Activated CD4-positive, alpha-beta T cell treated with anti-CD3 and anti-CD28 coated beads, Interleukin-2, amount 50 U/mL, for 48 hours (primary cell): ENCODE results near the gene ZNF701.
"Not testable (repeated sequence)": the region's sequence is repeated elsewhere in the genome, so short reads cannot be mapped to it uniquely, and the experiment has no call there.

Experiments used
- DNase-seq, 2 experiments: peaks; one replicate each; pipeline ENCODE4 v3.0.0-alpha.2; 2020

The ZNF701 gene

DNA sequence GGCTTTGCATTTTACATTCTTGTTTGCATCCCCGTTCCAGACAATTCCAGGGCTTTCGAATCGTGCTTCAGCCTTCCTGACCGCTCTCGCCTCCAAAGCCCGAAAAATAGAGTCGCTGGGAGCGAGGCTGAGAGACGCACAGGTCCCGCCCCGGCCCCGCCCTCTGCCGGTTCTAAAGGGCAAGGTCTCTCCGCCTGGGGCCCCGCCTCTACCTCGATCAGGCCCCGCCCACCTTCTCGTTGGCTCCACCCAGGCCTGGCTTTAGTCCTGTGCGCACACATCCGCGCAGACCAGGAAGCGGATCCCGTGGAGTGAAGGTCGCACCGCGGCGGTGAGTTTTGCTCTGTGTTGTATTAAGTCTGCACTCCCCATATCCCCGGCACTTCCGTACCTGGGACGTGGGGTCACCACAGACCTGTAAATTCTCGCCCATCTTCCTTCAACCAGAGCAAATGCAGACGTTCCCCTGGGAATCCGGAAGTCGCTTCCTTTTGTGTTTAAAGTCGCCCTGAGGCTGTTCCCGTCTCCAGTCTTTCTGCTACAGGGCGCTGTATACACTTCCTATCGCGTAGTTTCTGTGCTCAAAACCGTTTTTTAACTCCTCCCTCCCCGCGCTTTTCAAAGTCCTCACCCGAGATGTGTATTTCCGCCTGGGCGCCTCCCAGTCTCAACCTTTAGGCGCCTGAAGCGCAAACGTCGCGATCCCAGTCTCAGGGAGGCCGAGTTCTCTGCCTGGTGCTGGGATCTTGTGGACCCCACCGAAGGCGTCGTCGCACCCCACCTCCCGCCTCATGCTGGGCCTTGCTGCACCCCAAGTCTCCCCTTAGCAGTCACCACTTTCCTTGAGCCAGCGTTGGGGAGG, at the start of gene ZNF701:
Gene ZNF701, plus strand, starts transcription at position 288 of the 862 bp plus-strand sequence. CDS start 3,861 bp downstream, outside the sequence.
- peak; percentile 95 to 96 for DNase-seq

DNA sequence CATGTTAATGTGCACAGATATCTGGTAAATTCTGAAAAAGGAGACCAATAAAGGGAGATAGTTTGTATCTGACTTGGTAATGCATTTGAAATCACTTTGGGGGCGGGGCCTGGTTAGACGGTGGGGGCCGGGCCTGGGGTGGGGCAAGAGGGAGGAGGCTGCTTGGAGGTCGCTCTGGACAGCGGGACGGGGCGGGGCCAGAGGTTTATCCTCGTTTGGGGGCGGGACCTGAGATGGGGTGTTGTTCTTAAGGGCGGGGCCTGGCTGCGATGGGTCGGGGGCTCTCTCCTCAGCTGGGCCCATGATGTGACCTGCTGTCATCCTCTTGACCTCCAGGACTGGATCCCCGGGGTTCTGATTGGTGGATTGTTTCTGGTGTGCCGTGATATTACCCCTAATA, 47.5 kb upstream of the ZNF701 start:
- no peak for DNase-seq

DNA sequence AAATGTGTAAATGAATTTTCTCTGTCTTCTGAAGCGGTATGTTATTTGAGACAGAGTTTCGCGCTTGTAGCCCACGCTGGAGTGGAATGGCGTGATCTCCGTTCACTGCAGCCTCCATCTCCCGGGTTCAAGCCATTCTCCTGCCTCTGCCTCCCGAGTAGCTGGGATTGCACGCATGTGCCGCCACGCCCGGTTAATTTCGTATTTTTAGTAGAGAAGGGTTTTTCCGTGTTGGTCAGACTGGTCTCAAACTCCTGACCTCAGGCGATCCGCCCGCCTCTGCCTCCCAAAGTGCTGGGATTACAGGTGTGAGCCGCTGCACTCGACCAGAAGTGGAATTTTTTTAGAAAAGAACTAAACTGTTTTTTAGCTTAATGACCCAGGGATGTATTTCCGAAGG, 46.0 kb upstream of the ZNF701 start:
- no peak for DNase-seq

DNA sequence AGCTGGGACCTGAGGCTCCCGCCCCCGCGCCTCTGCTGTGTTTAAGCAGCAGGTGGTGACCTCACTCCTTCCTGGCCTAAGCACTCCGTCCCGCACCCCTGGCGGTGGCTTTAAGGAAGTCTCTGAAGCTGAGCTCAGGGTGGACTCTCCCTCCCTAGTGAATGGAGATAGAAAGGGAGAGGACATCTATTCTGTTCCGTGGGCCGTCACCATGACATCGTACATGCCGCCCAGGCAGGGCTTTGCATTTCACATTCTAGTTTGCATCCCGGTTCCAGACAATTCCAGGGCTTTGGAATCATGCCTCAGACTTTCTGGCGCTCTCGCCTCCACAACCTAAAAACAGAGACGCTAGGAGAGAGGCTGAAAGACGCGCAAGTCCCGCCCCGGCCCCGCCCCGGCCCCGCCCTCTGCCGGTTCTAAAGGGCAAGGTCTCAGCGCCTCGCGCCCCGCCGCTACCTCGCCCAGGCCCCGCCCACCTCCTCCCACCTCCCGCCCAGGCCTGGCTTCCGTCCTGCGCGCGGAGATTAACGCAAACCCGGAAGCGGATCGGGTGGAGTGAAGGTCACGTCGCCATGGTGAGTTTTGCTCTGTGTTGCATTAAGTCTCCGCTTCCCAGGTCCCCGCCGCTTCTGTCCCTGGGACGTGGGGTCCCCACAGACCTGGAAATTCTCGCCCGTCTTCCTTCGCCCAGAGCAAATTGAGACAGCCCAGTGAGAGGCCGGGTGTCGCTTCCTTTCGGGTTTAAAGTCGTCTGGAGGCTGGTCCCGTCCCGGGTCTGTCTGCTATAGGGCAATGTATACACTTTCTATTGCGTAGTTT, 42.7 kb upstream of the ZNF701 start, which contains the start of gene ZNF808:
Gene ZNF808, plus strand, starts transcription at position 535 of the 822 bp plus-strand sequence. CDS start 15,617 bp downstream, outside the sequence.
- DNase-seq, result peak; percentile 97 to 98

DNA sequence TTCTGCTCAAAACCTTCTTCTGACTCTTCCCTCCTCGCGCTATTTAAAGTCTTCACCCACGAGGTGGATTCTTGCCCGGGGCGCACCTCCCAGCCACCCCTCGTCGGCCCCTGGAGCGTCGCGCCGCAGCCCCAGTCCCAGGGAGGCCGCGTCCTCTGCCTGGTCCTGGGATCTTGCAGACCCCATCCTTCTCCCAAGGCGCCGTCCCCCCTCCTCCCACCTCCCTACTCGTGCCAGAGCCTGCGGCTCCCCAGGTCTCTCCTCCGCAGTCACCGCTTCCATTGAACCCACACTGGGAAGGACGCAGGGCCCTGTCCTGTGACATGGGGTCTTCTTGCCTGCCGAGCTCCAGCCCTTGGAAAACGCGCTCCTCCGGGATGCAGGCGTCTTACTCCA, 42.1 kb upstream of the ZNF701 start:
- DNase-seq, result no peak

DNA sequence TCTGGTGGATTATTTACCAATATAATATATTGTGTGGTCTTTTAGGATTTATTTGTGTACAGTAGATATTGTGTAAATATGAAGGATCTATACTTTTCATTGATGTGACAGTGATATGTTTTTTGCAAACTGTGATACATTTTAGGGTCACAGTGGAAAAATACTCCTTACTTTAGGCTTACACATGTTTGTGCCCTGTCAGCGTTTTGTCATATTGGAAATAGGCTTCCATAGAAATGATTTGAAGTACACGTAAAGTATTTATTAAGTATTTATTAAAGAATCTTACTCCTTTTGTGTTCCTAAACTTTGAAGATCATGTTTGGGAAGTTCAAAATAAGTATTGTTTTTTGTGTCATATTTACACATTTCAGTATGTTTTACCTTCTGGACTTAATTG, 37.6 kb upstream of the ZNF701 start:
- DNase-seq, result no peak

DNA sequence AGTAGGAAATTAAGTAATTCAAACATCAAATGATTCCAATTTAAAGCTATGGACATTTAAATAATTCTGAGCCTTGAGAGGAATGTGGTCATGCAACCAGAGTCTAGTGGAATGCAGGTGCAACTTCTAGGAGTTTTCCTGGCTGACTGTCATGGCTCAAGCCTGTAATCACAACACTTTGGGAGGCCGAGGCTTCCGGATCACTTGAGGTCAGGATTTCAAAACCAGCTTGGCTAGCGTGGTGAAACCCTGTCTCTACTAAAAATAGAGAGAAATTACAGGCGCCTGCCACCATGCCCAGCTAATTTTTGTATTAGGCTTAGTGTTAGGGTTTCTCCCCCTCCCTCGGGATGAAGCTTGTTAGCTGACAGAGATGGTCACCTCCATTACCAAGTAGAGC, 36.2 kb upstream of the ZNF701 start:
- DNase-seq, result no peak

DNA sequence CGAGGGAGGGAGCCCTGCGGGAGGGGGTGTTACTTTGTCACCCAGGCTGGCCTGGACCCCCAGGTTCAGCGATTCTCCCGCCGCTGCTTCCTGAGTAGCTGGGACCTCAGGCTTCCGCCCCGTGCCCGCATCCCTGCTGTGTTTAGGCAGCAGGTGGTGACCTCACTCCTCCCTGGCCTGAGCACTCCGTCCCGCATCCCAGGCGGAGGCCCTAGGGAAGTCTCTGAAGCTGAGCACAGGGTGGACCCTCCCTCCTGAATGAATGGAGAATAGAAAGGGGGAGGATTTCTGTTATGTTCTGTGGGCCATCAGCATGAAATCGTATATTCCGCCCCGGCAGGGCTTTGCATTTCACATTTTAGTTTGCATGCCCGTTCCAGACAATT, 34.7 kb upstream of the ZNF701 start:
- DNase-seq, result not testable (repeated sequence)

DNA sequence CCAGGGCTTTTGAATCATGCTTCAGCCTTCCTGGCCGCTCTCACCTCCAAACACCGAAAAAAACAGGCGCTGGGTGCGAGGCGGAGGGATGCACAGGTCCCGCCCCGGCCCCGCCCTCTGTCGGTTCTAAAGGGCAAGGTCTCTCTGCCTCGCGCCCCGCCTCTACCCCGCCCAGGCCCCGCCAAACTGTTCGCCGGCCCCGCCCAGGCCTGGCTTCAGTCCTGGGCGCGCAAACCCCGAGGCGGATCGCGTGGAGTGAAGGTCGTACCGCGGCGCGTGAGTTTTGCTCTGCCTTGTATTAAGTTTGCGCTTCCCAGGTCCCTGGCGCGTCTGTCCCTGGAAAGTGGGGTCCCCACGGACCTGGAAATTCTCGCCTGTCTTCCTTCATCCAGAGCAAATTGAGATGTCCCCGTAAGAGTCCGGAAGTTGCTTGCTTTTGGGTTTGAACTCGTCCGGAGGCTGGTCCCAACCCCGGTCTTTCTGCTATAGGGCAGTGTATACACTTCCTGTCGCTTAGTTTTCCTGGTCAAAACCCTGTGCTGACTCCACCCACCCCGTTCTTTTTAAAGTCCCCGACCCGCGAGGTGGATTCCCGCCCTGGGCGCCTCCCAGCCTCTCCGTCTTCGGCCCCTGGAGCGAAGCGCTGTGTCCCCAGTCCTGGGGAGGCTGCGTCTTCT, 34.2 kb upstream of the ZNF701 start:
- peak; percentile 94 for DNase-seq

DNA sequence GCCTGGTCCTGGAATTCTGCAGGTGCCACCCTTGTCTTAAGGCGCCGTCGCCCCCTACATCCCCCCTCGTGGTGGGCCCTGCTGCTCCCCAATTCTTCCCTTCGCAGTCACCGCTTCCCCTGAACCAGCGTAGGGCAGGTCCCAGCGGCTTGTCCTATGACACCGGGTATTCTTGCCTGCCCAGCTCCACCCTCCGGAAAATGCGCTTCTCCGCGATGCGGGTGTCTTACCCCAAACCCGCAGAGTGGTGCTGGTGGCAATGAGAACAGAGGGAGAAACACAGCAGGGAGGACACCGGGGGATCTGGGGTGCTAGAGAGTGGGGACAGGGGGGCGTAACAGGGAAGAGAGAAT, 33.7 kb upstream of the ZNF701 start:
- peak; percentile 54 to 67 for DNase-seq

DNA sequence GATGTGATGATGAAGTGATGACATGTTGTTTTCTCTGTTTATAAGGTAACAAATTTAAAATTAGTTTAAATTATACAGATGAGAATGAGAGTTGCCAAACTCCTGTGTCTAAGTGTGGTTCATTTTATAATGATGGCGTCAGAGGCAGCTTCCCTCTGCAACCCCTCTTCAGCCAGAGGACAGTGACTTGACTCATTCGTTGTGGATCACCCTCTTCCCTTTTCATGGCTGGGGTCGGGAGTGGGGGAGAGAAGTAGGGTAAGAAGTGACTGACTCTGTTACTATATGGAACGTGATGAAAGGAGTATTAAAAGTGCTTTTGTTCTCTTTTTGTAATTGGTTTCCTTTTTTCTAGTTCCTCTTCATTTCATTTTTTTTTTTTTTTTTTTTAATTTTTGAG, 31.3 kb upstream of the ZNF701 start:
- not testable (repeated sequence) for DNase-seq

DNA sequence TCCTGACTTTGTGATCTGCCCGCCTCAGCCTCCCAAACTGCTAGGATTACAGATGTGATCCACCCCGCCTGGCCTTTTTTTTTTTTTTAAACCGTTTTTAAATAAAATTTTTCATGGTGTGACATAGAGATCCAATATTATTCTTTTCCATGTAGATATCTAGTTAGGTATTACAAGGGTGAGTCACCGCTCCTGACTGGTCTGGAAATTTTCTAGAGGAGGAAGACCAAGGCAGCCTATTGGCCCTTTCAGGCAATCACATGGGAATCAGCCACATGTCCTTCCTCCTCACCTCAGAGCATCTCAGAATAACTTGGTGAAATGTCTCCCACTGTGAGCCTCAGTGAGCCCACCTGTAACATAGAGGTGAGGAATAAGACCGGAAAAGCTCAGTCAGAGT, 28.9 kb upstream of the ZNF701 start:
- not testable (repeated sequence) for DNase-seq

DNA sequence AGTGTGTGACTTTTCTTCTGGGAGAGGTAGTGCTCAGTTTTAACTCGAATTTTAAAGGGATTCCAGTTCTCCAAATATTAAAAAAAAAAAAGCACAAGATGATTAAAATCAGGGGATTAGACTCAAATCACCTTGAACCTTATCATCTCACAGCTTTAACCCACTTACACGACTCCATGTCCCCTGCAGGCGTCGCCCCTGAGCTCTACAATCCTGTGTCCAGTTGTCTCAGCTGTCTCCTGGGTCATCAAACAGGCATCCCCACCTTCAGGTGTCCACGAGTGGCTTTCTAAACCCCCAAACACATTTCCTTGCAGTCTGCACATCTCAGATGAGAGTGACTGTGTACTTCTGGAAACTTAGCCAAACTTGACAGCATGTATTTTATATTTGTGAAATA, 28.5 kb upstream of the ZNF701 start:
- DNase-seq, result no peak

DNA sequence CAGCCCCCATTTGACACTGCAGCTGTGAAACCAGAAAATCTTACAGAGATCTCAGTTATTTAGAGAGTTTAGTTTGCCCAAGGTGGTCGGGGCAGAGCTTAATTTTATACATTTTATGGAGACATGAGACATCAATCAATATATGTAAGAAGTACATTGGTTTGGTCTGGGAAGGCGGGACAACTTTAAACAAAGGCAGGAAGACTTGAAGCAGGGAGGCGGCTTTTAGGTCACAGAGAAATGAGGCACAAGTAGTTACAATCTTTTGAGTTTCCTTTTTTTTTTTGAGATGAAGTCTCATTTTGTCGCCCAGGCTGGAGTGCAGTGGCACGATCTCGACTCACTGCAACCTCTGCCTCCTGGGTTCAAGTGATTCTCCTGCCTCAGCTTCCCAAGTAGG, 27.5 kb upstream of the ZNF701 start:
- DNase-seq, result not testable (repeated sequence)

DNA sequence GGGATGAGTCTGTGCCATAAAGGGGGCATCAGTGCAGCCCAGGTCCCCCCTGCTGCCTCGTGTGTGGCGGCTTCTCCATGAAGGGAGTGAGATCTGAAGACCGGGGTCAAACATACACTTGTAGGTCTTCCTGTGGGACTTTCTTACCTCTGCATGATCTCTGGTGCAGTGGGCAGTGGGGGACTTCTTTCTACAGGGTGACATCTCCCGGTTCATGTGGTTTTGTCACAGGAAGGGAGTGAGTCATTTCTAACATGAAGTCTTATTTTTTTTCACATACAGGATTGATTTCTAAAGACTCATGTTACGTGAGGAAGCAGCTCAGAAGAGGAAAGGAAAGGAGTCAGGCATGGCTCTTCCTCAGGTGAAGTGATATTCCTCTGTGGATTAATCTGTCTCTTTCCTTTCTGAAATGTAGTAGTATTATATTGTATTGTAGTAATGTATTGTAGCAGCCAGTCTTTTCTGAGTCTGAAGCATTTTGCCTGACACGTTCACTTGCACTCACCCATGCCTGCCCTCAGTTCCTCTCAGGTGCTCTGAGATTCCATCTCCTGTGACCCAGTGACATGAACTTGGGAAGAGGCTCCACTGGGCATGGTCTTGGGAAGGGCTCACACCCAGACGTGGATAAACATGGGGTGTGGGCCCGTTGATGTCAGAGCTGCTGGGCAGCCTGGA, 27.0 kb upstream of the ZNF701 start:
- DNase-seq, result peak; percentile 20 to 28

DNA sequence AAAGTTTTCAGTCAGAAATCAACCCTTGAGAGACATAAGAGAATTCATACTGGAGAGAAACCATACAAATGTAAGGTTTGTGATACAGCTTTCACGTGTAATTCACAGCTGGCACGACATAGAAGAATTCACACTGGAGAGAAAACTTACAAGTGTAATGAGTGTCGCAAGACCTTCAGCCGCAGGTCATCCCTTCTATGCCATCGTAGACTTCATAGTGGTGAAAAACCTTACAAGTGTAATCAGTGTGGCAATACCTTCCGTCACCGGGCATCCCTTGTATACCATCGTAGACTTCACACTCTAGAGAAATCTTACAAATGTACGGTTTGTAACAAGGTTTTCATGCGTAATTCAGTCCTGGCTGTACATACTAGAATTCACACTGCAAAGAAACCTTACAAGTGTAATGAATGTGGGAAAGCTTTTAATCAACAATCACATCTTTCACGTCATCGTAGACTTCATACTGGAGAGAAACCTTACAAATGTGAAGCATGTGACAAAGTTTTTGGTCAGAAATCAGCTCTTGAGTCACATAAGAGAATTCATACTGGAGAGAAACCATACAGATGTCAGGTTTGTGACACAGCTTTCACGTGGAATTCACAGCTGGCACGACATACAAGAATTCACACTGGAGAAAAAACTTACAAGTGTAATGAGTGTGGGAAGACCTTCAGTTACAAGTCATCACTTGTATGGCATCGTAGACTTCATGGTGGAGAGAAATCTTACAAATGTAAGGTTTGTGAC, 15.7 kb upstream of the ZNF701 start:
- no peak for DNase-seq

DNA sequence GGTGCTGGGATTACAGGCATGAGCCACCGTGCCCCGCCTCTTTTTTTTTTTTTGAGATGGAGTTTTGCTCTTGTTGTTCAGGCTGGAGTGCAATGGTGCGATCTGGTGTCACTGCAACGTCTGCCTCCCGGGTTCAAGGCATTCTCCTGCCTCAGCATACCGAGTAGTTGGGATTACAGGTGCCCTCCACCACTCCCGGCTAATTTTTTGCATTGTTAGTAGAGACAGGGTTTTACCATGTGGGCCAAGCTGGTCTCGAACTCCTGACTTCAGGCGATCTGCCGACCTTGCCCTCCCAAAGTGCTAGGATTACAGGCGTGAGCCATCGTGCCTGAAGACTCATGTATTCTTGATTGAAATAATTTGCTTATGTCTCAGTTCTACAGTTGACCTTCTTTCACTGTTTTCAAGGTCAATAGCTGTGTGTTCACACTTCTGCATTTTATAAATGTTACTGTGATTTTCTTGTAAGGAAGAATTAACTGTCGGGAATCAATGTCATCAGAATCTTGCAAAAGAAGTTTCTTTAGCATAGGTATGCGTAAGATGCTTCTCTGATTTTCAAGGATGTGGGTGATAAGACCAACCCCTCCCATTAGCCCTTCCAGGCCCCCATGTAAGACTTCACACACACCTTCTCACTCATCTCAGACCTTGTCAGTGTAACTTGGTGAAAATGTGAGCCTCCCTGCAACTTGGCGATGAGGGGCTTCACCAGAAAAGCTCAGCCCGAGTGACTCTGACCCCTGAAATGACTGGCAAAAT, 12.7 kb upstream of the ZNF701 start:
- no peak for DNase-seq

DNA sequence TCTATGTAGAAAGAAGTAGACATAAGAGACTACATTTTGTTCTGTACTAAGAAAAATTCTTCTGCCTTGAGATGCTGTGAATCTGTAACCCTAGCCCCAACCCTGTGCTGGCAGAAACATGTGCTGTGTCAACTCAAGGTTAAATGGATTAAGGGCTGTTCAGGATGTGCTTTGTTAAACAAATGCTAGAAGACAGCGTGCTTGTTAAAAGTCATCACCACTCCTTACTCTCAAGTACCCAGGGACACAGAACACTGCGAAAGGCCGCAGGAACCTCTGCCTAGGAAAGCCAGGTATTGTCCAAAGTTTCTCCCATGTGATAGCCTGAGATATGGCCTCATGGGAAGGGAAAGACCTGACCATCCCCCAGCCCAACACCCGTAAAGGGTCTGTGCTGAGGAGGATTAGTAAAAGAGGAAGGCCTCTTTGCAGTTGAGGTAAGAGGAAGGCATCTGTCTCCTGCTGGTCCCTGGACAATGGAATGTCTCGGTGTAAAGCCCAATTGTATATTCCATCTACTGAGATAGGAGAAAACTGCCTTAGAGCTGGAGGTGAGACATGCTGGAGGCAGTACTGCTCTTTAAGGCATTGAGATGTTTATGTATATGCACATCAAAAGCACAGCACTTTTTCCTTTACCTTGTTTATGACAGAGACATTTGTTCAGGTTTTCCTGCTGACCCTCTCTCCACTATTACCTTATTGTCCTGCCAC, 11.2 kb upstream of the ZNF701 start:
- DNase-seq, result not testable (repeated sequence)

DNA sequence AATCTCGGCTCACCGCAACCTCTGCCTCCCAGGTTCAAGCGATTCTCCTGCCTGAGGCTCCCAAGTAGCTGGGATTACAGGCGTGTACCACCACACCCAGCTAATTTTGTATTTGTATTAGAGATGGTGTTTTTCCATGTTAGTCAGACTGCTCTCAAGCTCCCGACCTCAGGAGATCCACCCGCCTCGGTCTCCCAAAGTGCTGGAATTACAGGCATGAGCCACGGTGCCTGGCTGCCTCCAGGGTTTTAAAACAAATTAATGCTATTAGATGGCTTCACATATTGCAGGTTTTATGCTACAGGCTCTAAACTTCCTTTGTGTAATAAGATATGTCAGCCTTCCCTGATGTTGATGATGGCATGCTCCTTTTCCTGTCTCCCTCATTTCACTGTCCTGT, 8.5 kb upstream of the ZNF701 start:
- DNase-seq, result not testable (repeated sequence)

DNA sequence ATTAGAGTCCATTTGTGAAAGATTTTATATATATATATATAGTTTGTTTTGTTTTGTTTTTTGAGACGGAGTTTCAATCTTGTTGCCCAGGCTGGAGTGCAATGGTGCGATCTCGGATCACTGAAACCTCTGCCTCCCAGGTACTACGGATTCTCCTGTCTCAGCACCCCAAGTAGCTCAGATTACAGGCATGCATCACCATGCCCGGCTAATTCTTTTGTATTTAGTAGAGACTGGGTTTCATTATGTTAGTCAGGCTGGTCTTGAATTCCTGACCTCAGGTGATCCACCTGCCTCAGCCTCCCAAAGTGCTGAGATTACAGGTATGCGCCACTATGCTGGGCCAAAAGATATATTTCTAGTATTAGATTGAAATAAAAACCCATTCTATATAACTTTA, 4.0 kb upstream of the ZNF701 start:
- DNase-seq, result no peak

DNA sequence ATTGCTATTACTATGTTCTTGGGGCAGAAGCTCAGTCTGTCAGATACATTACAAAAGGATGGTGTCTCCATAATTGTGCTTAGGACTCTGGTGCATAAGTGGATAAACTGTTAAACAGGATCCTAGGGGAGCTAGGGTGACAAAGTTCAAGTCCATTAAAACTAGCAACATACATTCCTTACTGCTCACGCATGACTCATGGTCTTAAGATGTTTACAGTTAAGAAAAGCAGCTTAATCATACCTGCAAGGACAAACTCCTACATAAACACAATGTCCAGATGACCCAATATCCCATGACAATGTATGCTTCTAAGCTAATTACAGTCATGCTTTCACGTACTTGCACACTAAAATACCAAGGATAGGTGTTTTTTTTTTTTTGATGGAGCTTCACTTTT, 3.5 kb upstream of the ZNF701 start:
- no peak for DNase-seq
